ENCODE measurements around the gene MYCN. TPM values are rescaled to one million over a fixed set of nuclear protein-coding genes. Genes with fewer than 3 reads are reported as not detected.

The MYCN gene
- total and polyA plus RNA-seq, 2 of the 13 experiments (the other 11 are each of a cell fraction or from before 2014, with no cell fraction given), result not detected

DNA sequence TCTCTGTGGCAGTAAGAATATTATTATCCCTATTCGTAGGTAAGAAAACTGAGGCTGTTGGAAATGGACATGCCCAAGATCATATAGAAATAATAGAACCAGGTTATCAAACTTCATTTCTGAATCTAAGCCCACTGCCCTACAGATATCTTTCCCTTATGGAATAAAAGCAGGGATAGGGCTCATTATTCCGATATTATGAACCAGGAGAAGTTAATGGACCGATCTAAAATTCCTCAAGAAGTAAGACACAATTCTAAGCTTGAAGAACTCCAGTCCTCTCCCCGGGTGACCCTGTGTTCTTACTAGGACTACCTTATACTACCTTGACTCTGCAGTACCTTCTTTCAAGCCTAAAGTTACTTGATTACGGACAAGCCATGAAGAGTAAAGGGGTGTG is 8.4 kb upstream of the MYCN start:
- in situ Hi-C loops (cut with HindIII; ENCODE audit: extremely low pct_ligation_motif_present, low pct_unique_long_range_greater_than_20kb) (no loop called here), intact Hi-C loops (cut with micrococcal nuclease; ENCODE audit: unreplicated experiment) (no loop called here)
- 24% methylated on average over 5 of the region's 5 CpGs for WGBS (ENCODE audit: low lambda C conversion rate)
- no peak overlapping the region for H3K9ac ChIP-seq (ENCODE audit: insufficient read depth, low read depth, low read length)
- ATAC-seq, result no peak
- no TSS peak for BruUV-seq (replicated peaks)
- H2AFZ ChIP-seq (ENCODE audit: low read length), result no peak overlapping the region
- no peaks in the 10 kb centered on the region for H3K79me2 ChIP-seq (ENCODE audit: insufficient read depth, low read length)
- H3K27ac ChIP-seq (ENCODE audit: extremely low read length, insufficient read depth, low read length), result no peak overlapping the region
- no peaks in the 10 kb centered on the region for H3K4me1 ChIP-seq (ENCODE audit: insufficient read depth, low read length)
- POLR2A ChIA-PET, result no interaction called here
- H3K4me2 ChIP-seq (ENCODE audit: low read depth, low read length), result no peak overlapping the region
- CTCF ChIA-PET (ENCODE audit: low intra/inter-chr PET ratio, low total read pairs), result no interaction called here
- no peaks in the 10 kb centered on the region for H4K20me1 ChIP-seq (ENCODE audit: insufficient read depth, low read length)
- DNase-seq (ENCODE audit: low spot score), result no peak
- no peak overlapping the region for H3K4me3 ChIP-seq (replicated peaks in 1 of 3; ENCODE audit: insufficient read depth in 1 of 3, low read depth in 2 of 3, low read length in 3 of 3)
- no peaks in the 10 kb centered on the region for H3K9me3 ChIP-seq (ENCODE audit: low read length)
- H3K27me3 ChIP-seq (ENCODE audit: control insufficient read depth in 1 of 2, insufficient read depth in 2 of 2, low read length in 2 of 2), result peaks cover 0 to 4% of the 10 kb centered on the region in 2 experiments; a peak in 1 of 5 replicates
- no peak for FAIRE-seq
- no peaks in the 10 kb centered on the region for H3K36me3 ChIP-seq (replicated peaks in 1 of 2; ENCODE audit: control insufficient read depth in 1 of 2, insufficient read depth in 2 of 2, low read length in 2 of 2)
- TF ChIP-seq ZMAT5 (CRISPR knock-in tag; IDR thresholded peaks at IDR 0.05; ENCODE audit: borderline replicate concordance, low read depth) (no peak), NR1H2 (CRISPR knock-in tag; IDR thresholded peaks at IDR 0.05; ENCODE audit: borderline replicate concordance, low read depth) (no peak), ZNF430 (CRISPR knock-in tag; IDR thresholded peaks at IDR 0.05) (no peak), ZBTB21 (CRISPR knock-in tag; IDR thresholded peaks at IDR 0.05) (no peak), PHF5A (CRISPR knock-in tag; IDR thresholded peaks at IDR 0.05; ENCODE audit: low read depth, unreplicated experiment) (no peak), HCFC1 (IDR thresholded peaks at IDR 0.05; ENCODE audit: low read depth, low read length) (no peak), ZNF280B (CRISPR knock-in tag; IDR thresholded peaks at IDR 0.05; ENCODE audit: borderline replicate concordance) (no peak), ZBTB25 (CRISPR knock-in tag; IDR thresholded peaks at IDR 0.05) (no peak), ZNF468 (CRISPR knock-in tag; IDR thresholded peaks at IDR 0.05) (no peak), ATF7 (IDR thresholded peaks at IDR 0.05) (no peak), ATF7 (CRISPR knock-in tag; IDR thresholded peaks at IDR 0.05) (no peak), ZNF292 (CRISPR knock-in tag; IDR thresholded peaks at IDR 0.05; ENCODE audit: borderline replicate concordance, low read depth) (no peak), ATM (IDR thresholded peaks at IDR 0.05; ENCODE audit: borderline replicate concordance) (no peak), SUZ12 (IDR thresholded peaks at IDR 0.05; ENCODE audit: low read depth, low read length) (no peak), ZNF354B (CRISPR knock-in tag; IDR thresholded peaks at IDR 0.05) (no peak), ATF1 (CRISPR knock-in tag; IDR thresholded peaks at IDR 0.05) (no peak), ADNP (CRISPR knock-in tag; IDR thresholded peaks at IDR 0.05) (no peak), ZNF333 (CRISPR knock-in tag; IDR thresholded peaks at IDR 0.05; ENCODE audit: borderline replicate concordance) (no peak), SMAD9 (CRISPR knock-in tag; IDR thresholded peaks at IDR 0.05) (no peak)
- TF ChIP-seq, protein P1, sequence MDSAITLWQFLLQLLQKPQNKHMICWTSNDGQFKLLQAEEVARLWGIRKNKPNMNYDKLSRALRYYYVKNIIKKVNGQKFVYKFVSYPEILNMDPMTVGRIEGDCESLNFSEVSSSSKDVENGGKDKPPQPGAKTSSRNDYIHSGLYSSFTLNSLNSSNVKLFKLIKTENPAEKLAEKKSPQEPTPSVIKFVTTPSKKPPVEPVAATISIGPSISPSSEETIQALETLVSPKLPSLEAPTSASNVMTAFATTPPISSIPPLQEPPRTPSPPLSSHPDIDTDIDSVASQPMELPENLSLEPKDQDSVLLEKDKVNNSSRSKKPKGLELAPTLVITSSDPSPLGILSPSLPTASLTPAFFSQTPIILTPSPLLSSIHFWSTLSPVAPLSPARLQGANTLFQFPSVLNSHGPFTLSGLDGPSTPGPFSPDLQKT (CRISPR knock-in tag; IDR thresholded peaks at IDR 0.05; ENCODE audit: borderline replicate concordance), result no peak

All from HepG2 (cell line).